ENCODE results near the gene STBD1. TPM values are rescaled to one million over a fixed set of nuclear protein-coding genes. Genes with fewer than 3 reads are reported as not detected.

Gene STBD1
- polyA plus RNA-seq, 1 donor from 2014 or later: not detected

GRCh38 chr4:76275486-76276124, 30.9 kb upstream of the STBD1 start:
- Histone ChIP-seq H3K4me3 (ENCODE audit: low read length) (no peak overlapping the region), H3K9me2 (ENCODE audit: insufficient read depth, low read length) (no peaks in the 10 kb centered on the region), H3K9me3 (ENCODE audit: low read length) (no peaks in the 10 kb centered on the region), H3K36me3 (ENCODE audit: insufficient read depth, low read length) (no peaks in the 10 kb centered on the region), H3K4me2 (ENCODE audit: low read length) (no peak overlapping the region), H3F3A (ENCODE audit: insufficient read depth, low read length, poor library complexity, severe bottlenecking) (no peaks in the 10 kb centered on the region), H3K27ac (ENCODE audit: low read length) (no peak overlapping the region), H3K79me2 (replicated peaks; ENCODE audit: insufficient read depth, low read length) (no peaks in the 10 kb centered on the region), H4K20me1 (ENCODE audit: insufficient read depth) (no peaks in the 10 kb centered on the region), H3K27me3 (ENCODE audit: insufficient read depth, low read depth, low read length) (no peaks in the 10 kb centered on the region), H2AFZ (ENCODE audit: low read depth, low read length) (no peak overlapping the region), H3K9ac (ENCODE audit: low read length) (no peak overlapping the region)
- TF ChIP-seq CTCF (IDR thresholded peaks at IDR 0.05; ENCODE audit: poor library complexity, severe bottlenecking): no peak
- no peak for TF ChIP-seq EP300 (conservative IDR thresholded peaks at IDR 0.05; ENCODE audit: poor library complexity, severe bottlenecking)
- TF ChIP-seq RAD21 (conservative IDR thresholded peaks at IDR 0.05): no peak
- no peak for TF ChIP-seq MXI1 (conservative IDR thresholded peaks at IDR 0.05; ENCODE audit: poor library complexity, severe bottlenecking)
- no peak for TF ChIP-seq POLR2AphosphoS5 (IDR thresholded peaks at IDR 0.05)
- TF ChIP-seq EZH2 (IDR thresholded peaks at IDR 0.05; ENCODE audit: borderline replicate concordance, insufficient read depth, low read length, poor library complexity, severe bottlenecking): no peak
- no peak for TF ChIP-seq REST (IDR thresholded peaks at IDR 0.05; ENCODE audit: borderline replicate concordance)

DNA sequence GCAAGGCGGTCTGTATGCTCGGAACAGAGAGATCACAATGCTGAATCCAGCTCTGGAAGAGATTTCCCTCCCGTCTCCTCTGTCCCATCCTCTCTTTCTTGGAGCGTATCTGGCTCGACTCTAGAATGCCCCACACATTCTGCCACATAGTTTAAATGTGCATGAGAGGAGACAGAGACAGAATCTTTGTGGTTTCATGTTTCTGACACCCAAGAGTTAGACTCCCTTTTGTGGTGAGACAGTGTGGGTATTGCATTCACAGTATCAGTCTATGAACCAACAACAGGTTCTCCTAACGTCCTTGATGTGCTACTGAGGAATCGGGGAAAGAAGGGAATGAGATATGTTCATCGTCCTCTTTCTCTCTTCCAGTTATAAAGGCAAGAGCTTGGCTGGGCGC, 29.7 kb upstream of the STBD1 start:
- Histone ChIP-seq H2AFZ (ENCODE audit: low read depth, low read length) (no peak overlapping the region), H3K27ac (ENCODE audit: low read length) (no peak overlapping the region), H3K27me3 (ENCODE audit: insufficient read depth, low read depth, low read length) (no peaks in the 10 kb centered on the region), H3K9ac (ENCODE audit: low read length) (no peak overlapping the region), H3F3A (ENCODE audit: insufficient read depth, low read length, poor library complexity, severe bottlenecking) (no peaks in the 10 kb centered on the region), H3K9me2 (ENCODE audit: insufficient read depth, low read length) (no peaks in the 10 kb centered on the region), H3K9me3 (ENCODE audit: low read length) (no peaks in the 10 kb centered on the region), H3K4me2 (ENCODE audit: low read length) (no peak overlapping the region), H3K36me3 (ENCODE audit: insufficient read depth, low read length) (no peaks in the 10 kb centered on the region), H3K4me3 (ENCODE audit: low read length) (no peak overlapping the region), H4K20me1 (ENCODE audit: insufficient read depth) (no peaks in the 10 kb centered on the region), H3K79me2 (replicated peaks; ENCODE audit: insufficient read depth, low read length) (no peaks in the 10 kb centered on the region)
- TF ChIP-seq TAF1 (IDR thresholded peaks at IDR 0.05; ENCODE audit: low read depth) (no peak), MXI1 (conservative IDR thresholded peaks at IDR 0.05; ENCODE audit: poor library complexity, severe bottlenecking) (no peak), CTCF (IDR thresholded peaks at IDR 0.05; ENCODE audit: poor library complexity, severe bottlenecking) (no peak), EZH2 (IDR thresholded peaks at IDR 0.05; ENCODE audit: borderline replicate concordance, insufficient read depth, low read length, poor library complexity, severe bottlenecking) (no peak), RAD21 (conservative IDR thresholded peaks at IDR 0.05) (no peak), POLR2AphosphoS5 (IDR thresholded peaks at IDR 0.05) (no peak), EP300 (conservative IDR thresholded peaks at IDR 0.05; ENCODE audit: poor library complexity, severe bottlenecking) (no peak), SMC3 (conservative IDR thresholded peaks at IDR 0.05; ENCODE audit: poor library complexity) (no peak), REST (IDR thresholded peaks at IDR 0.05; ENCODE audit: borderline replicate concordance) (no peak)
